Kidney capillary endothelial cell (primary cell): Measurements from ENCODE around the gene SLC7A8.

ENCODE experiments used
- DNase-seq: peaks from one replicate; pipeline ENCODE4 v3.0.0-alpha.2; 2018; ENCODE audit warnings: low spot score

SLC7A8 gene

GRCh38 chr14:23158779-23159178, 24.7 kb downstream of the SLC7A8 start:
- no peak for DNase-seq

- DNase-seq, result no peak
Observed at GRCh38 chr14:23154964-23155587, 28.4 kb downstream of the SLC7A8 start.

GRCh38 chr14:23153851-23154796, 29.3 kb downstream of the SLC7A8 start:
- no peak for DNase-seq

- DNase-seq, result no peak
Observed at GRCh38 chr14:23151342-23151741, 32.1 kb downstream of the SLC7A8 start.

- DNase-seq, result no peak
Observed at GRCh38 chr14:23149745-23150144, 33.7 kb downstream of the SLC7A8 start.

- DNase-seq, result no peak
Observed at GRCh38 chr14:23148591-23149249, 34.7 kb downstream of the SLC7A8 start.

- no peak for DNase-seq
Observed at GRCh38 chr14:23147676-23148075, 35.8 kb downstream of the SLC7A8 start.

GRCh38 chr14:23146980-23147379, 36.5 kb downstream of the SLC7A8 start:
- DNase-seq, result no peak

GRCh38 chr14:23146351-23146910, 37.0 kb downstream of the SLC7A8 start:
- DNase-seq, result no peak

GRCh38 chr14:23145794-23146350, 37.6 kb downstream of the SLC7A8 start:
- no peak for DNase-seq

- no peak for DNase-seq
Observed at GRCh38 chr14:23143911-23144310, 39.5 kb downstream of the SLC7A8 start.

GRCh38 chr14:23142826-23143225, 40.6 kb downstream of the SLC7A8 start:
- no peak for DNase-seq

- no peak for DNase-seq
Observed at GRCh38 chr14:23141706-23142444, 41.6 kb downstream of the SLC7A8 start.

GRCh38 chr14:23140371-23140770, 43.1 kb downstream of the SLC7A8 start:
- no peak for DNase-seq

- DNase-seq, result no peak
Observed at GRCh38 chr14:23139874-23140273, 43.6 kb downstream of the SLC7A8 start.

GRCh38 chr14:23137813-23138535, 45.5 kb downstream of the SLC7A8 start:
- no peak for DNase-seq

- no peak for DNase-seq
Observed at GRCh38 chr14:23137192-23137812, 46.2 kb downstream of the SLC7A8 start.

GRCh38 chr14:23136566-23137133, 46.8 kb downstream of the SLC7A8 start:
- DNase-seq, result no peak

- DNase-seq, result no peak
Observed at GRCh38 chr14:23132970-23133369, 50.5 kb downstream of the SLC7A8 start.

GRCh38 chr14:23131482-23131881, 52.0 kb downstream of the SLC7A8 start:
- no peak for DNase-seq
